ENCODE measurements around the gene IQCF2. TPM values are rescaled to one million over a fixed set of nuclear protein-coding genes. Genes with fewer than 3 reads are reported as not detected.

Gene IQCF2
- polyA plus RNA-seq, 3 donors = not detected

- H3K4me3 Mint-ChIP-seq = no peak overlapping the region
- no peaks in the 10 kb centered on the region for H3K9me3 ChIP-seq (replicated peaks in 1 of 2; ENCODE audit: control insufficient read depth in 1 of 2, insufficient read depth in 1 of 2, low read length in 2 of 2)
- 96% methylated on average over 7 of the region's 12 CpGs for WGBS (ENCODE audit: insufficient coverage)
Measured at GRCh38 chr3:51888463-51889105, 27.2 kb downstream of the IQCF2 start.

GRCh38 chr3:51891242-51892039 is 30.0 kb downstream of the IQCF2 start:
- no peak overlapping the region for H2AFZ ChIP-seq (ENCODE audit: insufficient read depth, low read depth, low read length, poor library complexity, severe bottlenecking)
- DNase-seq = no peak
- no peak overlapping the region for H3K4me3 Mint-ChIP-seq
- TF ChIP-seq, protein P1, sequence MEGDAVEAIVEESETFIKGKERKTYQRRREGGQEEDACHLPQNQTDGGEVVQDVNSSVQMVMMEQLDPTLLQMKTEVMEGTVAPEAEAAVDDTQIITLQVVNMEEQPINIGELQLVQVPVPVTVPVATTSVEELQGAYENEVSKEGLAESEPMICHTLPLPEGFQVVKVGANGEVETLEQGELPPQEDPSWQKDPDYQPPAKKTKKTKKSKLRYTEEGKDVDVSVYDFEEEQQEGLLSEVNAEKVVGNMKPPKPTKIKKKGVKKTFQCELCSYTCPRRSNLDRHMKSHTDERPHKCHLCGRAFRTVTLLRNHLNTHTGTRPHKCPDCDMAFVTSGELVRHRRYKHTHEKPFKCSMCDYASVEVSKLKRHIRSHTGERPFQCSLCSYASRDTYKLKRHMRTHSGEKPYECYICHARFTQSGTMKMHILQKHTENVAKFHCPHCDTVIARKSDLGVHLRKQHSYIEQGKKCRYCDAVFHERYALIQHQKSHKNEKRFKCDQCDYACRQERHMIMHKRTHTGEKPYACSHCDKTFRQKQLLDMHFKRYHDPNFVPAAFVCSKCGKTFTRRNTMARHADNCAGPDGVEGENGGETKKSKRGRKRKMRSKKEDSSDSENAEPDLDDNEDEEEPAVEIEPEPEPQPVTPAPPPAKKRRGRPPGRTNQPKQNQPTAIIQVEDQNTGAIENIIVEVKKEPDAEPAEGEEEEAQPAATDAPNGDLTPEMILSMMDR (IDR thresholded peaks at IDR 0.05) = no peak
- H4K20me1 ChIP-seq (ENCODE audit: insufficient read depth, low read length) = no peaks in the 10 kb centered on the region
- H3K9me3 ChIP-seq (replicated peaks in 1 of 2; ENCODE audit: control insufficient read depth in 1 of 2, insufficient read depth in 1 of 2, low read length in 2 of 2) = no peaks in the 10 kb centered on the region
- peaks cover 0 to 3% (median 0%) of the 10 kb centered on the region in 7 donors for H3K9me3 Mint-ChIP-seq
- no peaks in the 10 kb centered on the region for H3K36me3 ChIP-seq (replicated peaks in 1 of 2; ENCODE audit: control insufficient read depth in 1 of 2, insufficient read depth in 2 of 2, low read length in 2 of 2)
- no peak overlapping the region for H3K4me3 ChIP-seq (replicated peaks in 1 of 3; ENCODE audit: low read depth in 2 of 3, low read length in 3 of 3)
- H3K79me2 ChIP-seq (ENCODE audit: insufficient read depth, low read length) = no peaks in the 10 kb centered on the region
- no peaks in the 10 kb centered on the region for H3K4me1 ChIP-seq (ENCODE audit: control insufficient read depth in 1 of 2, insufficient read depth in 2 of 2, low read length in 2 of 2)
- peaks cover 0 to 3% of the 10 kb centered on the region in 2 donors for H3K27me3 ChIP-seq (ENCODE audit: control insufficient read depth in 2 of 2, insufficient read depth in 2 of 2, low read length in 2 of 2)
- H3K27ac Mint-ChIP-seq = no peak overlapping the region
- peaks cover 8 to 25% (median 24%) of the 10 kb centered on the region in 3 donors for H3K27me3 Mint-ChIP-seq (ENCODE audit: low read depth in 3 of 3)
- 97% methylated on average over 3 of the region's 7 CpGs for WGBS (ENCODE audit: insufficient coverage)
- no peak overlapping the region for H3K4me2 ChIP-seq (replicated peaks; ENCODE audit: extremely low read depth, low read length, poor library complexity, severe bottlenecking)
- H3K4me1 Mint-ChIP-seq = no peaks in the 10 kb centered on the region
- no peak overlapping the region for H3K9ac ChIP-seq (ENCODE audit: insufficient read depth, low read length, poor library complexity, severe bottlenecking)
- intact Hi-C loops (cut with micrococcal nuclease) = no loop called here
- no peaks in the 10 kb centered on the region for H3K36me3 Mint-ChIP-seq
- H3K27ac ChIP-seq (ENCODE audit: low read depth in 1 of 2, low read length in 2 of 2) = no peak overlapping the region

More at GRCh38 chr3:51888463-51889105, 27.2 kb downstream of the IQCF2 start:
- no peaks in the 10 kb centered on the region for H3K79me2 ChIP-seq (ENCODE audit: insufficient read depth, low read length)
- no peak overlapping the region for H3K4me2 ChIP-seq (replicated peaks; ENCODE audit: extremely low read depth, low read length, poor library complexity, severe bottlenecking)
- peaks cover 0 to 3% (median 0%) of the 10 kb centered on the region in 7 donors for H3K9me3 Mint-ChIP-seq
- TF ChIP-seq, protein P1 (IDR thresholded peaks at IDR 0.05) = no peak
- H3K27me3 Mint-ChIP-seq (ENCODE audit: low read depth in 3 of 3) = peaks cover 15 to 34% (median 21%) of the 10 kb centered on the region in 3 donors
- no peaks in the 10 kb centered on the region for H3K4me1 Mint-ChIP-seq
- H3K27ac Mint-ChIP-seq = no peak overlapping the region
- H3K9ac ChIP-seq (ENCODE audit: insufficient read depth, low read length, poor library complexity, severe bottlenecking) = no peak overlapping the region
- H3K36me3 ChIP-seq (replicated peaks in 1 of 2; ENCODE audit: control insufficient read depth in 1 of 2, insufficient read depth in 2 of 2, low read length in 2 of 2) = no peaks in the 10 kb centered on the region
- no peaks in the 10 kb centered on the region for H3K36me3 Mint-ChIP-seq
- no peak overlapping the region for H3K4me3 ChIP-seq (replicated peaks in 1 of 3; ENCODE audit: low read depth in 2 of 3, low read length in 3 of 3)
- H4K20me1 ChIP-seq (ENCODE audit: insufficient read depth, low read length) = no peaks in the 10 kb centered on the region
- no peak for DNase-seq
- intact Hi-C loops (cut with micrococcal nuclease) = no loop called here
- no peaks in the 10 kb centered on the region for H3K4me1 ChIP-seq (ENCODE audit: control insufficient read depth in 1 of 2, insufficient read depth in 2 of 2, low read length in 2 of 2)
- no peak overlapping the region for H2AFZ ChIP-seq (ENCODE audit: insufficient read depth, low read depth, low read length, poor library complexity, severe bottlenecking)
- no peak overlapping the region for H3K27ac ChIP-seq (ENCODE audit: low read depth in 1 of 2, low read length in 2 of 2)
- H3K27me3 ChIP-seq (ENCODE audit: control insufficient read depth in 2 of 2, insufficient read depth in 2 of 2, low read length in 2 of 2) = peaks cover 2 to 6% of the 10 kb centered on the region in 2 donors

Measured in CD14-positive monocyte (primary cell).